ENCODE results near the gene TLE5.

Gene TLE5

GRCh38 chr19:3058821-3059314 lies 3.4 kb downstream of the TLE5 start:
- H3K4me3 ChIP-seq (ENCODE audit: low read depth, low read length), result no peak overlapping the region
- no peak for TF ChIP-seq CTCF (IDR thresholded peaks at IDR 0.05; ENCODE audit: low read depth, low read length)

- no peak for TF ChIP-seq CTCF (IDR thresholded peaks at IDR 0.05; ENCODE audit: low read depth, low read length)
- no peak overlapping the region for H3K4me3 ChIP-seq (ENCODE audit: low read depth, low read length)
Measured at GRCh38 chr19:3058009-3058820, 4.1 kb downstream of the TLE5 start.

- H3K4me3 ChIP-seq (ENCODE audit: low read depth, low read length), result no peak overlapping the region
- no peak for TF ChIP-seq CTCF (IDR thresholded peaks at IDR 0.05; ENCODE audit: low read depth, low read length)
Measured at GRCh38 chr19:3057275-3057714, 5.0 kb downstream of the TLE5 start.

- H3K4me3 ChIP-seq (ENCODE audit: low read depth, low read length), result no peak overlapping the region
- no peak for TF ChIP-seq CTCF (IDR thresholded peaks at IDR 0.05; ENCODE audit: low read depth, low read length)
Measured at GRCh38 chr19:3056417-3057088, 5.7 kb downstream of the TLE5 start.

- TF ChIP-seq CTCF (IDR thresholded peaks at IDR 0.05; ENCODE audit: low read depth, low read length), result no peak
- H3K4me3 ChIP-seq (ENCODE audit: low read depth, low read length), result no peak overlapping the region
Measured at GRCh38 chr19:3055741-3056416, 6.4 kb downstream of the TLE5 start.

GRCh38 chr19:3054972-3055740 lies 7.1 kb downstream of the TLE5 start:
- no peak for TF ChIP-seq CTCF (IDR thresholded peaks at IDR 0.05; ENCODE audit: low read depth, low read length)

More at GRCh38 chr19:3054972-3055740, 7.1 kb downstream of the TLE5 start:
- H3K4me3 ChIP-seq (ENCODE audit: low read depth, low read length), result no peak overlapping the region

Measured in WI38 (cell line).